Measurements from ENCODE around the gene C22orf23.

The C22orf23 gene

DNA sequence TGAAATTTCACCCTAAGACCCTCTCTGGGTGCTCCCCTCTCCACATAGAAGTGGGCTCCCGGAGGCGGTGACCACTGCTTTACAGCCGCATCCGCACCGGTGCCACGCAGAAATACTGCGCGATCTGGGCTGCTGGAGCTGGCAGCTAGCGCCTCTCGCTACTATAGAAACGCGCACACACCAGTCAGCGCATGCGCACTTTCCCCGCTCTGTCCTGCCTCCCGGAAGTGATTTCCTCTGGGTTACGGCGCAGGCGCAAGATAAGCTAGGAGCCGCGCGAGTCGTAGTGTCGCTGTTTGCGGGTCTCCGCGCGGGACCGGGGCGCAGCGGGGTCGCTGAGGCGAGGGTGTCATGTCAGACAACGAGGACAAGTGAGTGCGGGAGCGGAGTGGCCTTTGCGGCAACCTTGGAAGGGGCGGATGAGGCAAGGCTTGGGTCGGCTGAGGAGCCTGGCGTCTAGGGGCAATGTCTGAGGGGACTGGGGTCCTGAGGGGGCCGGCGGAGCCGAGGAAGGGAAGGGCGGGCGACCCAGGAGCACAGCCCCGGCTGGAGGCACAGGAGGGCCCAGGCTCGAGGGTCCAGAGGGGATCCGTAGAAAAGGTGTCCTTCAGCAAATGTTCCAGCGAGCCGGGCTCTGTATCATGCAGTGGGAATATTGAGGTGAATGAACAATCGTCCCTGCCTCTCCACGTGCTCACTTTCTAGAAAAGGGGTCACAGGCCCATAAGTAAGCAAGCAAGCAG lies at the start of gene C22orf23, which contains the start of gene POLR2F:
Gene C22orf23 (minus strand): TSS at position 165 of the 743 bp plus-strand sequence. CDS start 452 bp downstream, outside the sequence.
Gene POLR2F (plus strand): TSS at position 263 of the 743 bp plus-strand sequence. CDS start 89 bp downstream, at position 352.
- peak; percentile 91 for DNase-seq (ENCODE audit: low read depth)

DNA sequence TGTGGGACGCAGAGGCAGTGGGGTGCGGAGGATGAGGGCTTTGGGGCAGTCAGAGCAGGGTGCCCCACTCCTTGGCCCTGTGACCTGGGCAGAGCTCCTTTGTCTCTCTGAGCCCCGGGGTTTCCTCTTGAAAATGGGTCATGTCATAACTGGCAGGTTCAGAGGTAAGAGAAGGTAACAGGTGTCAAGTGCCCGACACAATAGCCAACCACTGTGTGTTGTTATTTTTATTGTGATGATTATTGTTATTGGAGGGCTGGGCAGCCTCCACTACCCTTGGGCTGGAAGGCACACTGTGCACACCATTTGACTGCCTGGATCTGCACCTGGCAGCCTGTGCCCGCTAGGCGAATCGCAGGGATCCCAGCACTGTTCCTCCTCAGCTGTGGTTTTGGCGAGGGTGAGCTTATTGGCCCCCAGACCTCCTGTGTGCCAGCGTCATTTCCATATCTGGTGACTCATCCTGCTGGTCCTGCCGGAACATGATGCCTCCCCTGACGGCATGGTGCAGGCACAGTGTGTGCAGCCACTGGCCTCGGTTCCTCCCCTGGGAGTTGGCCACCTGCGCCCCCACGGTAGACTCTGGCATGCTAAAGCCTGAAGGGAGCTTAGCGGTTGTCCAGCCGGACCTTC lies 46.4 kb upstream of the C22orf23 start:
- no peak for DNase-seq (ENCODE audit: low read depth)

DNA sequence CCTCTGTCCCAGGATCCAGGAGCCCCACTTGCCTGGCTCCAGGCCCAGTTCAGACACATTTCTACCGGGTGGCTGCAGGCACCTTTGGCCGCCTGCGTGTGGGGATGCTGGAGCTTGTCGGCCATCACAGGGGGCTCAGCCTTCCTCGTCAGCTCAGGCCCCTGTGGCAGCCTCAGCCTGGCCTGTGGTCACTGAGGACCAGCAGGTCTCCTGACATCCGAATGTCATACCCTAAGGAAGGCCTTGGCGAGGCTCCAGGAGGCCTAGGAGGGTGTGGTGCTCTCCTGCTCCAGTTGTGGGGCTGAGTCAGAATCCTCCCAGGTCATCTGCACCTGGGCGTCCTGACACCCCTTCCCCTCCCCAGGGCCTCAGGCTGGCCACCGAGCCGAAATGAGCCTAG lies 45.8 kb upstream of the C22orf23 start:
- no peak for DNase-seq (ENCODE audit: low read depth)

DNA sequence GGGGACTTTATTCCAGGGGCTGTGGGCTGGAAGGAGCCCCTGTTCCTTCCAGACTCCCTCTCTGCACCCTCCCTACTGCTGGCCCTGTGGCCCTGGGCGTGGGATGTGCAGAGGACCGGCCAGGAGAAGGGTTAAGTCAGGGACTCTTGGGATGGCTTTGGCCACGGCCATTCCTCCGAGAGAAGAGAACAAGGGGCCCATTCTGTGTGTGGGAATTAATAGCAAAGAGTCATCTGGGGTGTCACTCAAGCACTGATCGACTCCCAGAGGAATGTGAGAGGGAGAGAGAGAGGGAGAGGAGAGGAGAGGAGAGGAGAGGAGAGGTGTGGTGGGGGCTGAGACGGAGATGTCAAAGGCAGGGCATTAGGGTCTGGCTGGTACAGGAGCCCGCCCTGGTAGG lies 45.1 kb upstream of the C22orf23 start:
- DNase-seq (ENCODE audit: low read depth): no peak

DNA sequence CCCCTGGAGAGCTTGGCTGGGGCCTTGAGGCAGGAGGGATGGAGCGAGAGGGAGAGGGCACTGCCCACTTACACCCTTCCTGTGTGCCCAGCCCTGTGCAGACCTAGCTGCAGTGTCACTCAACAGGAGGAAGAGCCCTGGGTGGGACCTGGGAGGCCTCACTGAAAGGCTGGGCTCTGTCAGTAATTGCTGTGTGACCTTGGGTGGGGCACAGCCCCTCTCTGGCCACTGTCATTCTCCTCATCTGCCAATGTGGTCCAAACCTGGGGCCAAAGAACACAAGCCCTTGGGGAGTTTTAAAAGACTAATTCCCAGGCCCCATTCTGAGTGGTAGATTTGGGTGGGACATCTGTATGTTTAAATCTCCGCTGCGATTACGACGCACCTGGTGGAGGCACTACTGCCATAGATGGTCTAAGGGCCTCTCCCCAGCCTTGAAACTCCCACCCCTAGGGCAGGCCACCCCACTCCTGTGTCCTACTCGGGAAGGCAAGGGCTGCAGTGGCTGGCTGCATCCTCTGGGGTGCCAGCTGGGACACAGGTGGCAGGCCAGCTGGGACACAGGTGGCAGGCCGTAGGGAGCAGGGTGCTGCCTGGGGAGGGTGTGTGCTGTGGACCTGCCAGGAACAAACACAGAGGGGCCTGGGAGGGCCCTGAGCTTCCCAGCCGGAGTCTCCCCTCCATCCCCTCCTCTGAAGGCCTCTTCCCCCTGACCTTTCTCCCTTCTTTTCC lies 43.3 kb upstream of the C22orf23 start:
- DNase-seq (ENCODE audit: low read depth): no peak

DNA sequence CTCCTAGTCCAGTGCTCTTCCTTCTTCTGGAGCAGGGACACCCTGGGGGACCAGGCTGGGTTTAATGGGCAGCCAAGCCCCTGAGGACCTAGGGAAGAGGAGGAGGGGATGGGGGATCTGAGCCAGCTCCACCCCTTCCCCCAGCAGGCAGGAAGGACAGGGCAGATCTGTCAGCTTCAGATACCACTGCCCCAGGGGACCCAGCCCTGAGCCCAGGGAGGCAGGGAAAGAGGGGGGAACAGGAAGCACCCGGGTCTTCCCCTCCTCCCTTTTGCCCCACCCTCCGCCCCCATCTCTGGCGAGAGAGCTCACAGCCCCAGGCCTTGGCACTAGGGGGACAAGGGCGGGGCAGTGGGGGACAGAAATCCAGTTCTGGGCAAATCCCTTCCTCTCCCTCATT lies 42.7 kb upstream of the C22orf23 start:
- DNase-seq (ENCODE audit: low read depth): no peak

DNA sequence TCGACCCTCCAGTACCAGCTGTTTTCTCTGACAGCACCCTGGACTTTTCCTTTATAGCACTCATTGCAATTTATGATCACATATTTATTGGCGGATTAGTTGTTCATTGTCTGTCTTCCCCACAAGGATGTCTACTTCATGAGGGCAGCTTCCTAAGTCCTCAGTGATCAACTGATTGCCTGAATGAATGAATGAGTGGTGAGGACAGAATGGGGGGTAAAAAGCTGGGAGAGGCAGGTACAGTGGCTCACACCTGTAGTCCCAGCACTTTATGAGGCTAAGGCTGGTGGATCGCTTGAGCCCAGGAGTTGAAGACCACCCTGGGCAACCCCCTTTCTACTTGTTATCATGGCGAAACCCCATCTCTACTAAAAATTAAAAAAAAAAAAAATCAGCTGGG lies 42.1 kb upstream of the C22orf23 start:
- no peak for DNase-seq (ENCODE audit: low read depth)

DNA sequence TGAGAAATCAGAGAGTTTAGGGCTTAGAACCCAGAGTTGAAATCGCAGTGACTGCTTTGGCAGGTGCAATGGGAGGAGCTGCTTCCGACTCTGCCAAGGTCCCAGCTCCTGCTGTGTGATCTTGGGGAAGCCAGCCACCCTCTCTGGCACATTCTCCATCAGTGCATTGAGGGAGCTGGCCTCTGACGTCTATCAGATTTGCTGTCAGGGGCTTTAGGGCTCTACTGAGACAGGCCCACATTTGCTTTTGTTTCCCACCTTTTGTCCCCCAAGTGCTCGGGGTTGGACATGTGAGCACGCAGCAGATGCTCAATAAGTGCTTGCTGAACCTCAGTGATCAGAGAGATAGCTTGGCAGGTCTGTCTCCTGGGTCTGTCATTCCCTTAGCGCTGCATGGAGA lies 41.6 kb upstream of the C22orf23 start:
- DNase-seq (ENCODE audit: low read depth): no peak

DNA sequence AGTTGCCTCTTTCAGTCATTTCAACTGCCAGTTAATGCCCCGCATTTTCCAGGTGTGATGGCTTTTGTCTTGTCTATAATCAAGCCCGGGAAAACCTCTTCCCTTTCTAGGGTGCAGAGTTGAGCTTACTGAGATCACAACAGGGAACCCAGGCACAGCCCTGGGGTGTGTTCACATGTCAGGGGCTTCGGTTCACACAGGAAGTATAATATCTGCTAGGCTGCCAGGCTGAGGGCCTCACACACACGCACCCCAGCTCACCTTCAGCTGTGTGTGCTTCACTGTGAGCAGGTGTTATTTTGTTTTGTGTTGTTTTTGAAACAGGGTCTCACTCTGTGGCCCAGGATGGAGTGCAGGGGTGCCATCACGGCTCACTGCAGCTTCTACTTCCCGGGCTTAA lies 40.6 kb upstream of the C22orf23 start:
- no peak for DNase-seq (ENCODE audit: low read depth)

DNA sequence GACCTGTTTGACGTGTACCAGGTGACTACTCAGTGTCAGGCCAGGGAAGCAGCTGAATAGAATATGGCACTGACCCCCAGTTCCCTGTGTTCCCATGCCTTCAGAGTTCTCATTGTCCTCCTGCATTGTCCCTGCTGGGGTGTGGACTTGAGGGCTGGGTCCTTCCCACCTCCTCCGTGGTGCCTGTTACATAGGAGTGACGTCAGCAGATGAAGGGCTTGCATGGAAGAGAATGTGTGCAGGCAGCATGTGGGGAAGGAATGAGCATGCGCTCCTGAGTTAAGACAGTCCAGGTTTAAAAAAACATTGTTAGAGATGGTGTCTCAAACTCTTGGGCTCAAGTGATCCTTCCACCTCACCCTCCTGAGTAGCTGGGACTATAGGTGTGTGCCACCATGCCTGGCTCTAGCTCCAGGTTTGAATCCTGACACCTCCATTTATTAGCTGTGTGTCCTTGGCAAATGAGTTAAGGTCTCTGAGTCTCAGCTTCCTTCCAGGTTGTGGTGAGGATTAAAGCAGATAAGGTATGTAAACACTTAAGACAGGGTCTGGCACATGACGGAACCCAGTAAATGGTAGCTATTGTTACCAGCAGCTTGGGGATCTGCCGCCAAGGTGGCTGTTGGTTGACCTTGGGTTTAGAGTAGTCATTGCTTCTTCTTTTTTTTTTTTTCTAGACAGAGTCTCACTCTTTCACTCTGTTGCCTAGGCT lies 38.5 kb upstream of the C22orf23 start:
- DNase-seq (ENCODE audit: low read depth): no peak

DNA sequence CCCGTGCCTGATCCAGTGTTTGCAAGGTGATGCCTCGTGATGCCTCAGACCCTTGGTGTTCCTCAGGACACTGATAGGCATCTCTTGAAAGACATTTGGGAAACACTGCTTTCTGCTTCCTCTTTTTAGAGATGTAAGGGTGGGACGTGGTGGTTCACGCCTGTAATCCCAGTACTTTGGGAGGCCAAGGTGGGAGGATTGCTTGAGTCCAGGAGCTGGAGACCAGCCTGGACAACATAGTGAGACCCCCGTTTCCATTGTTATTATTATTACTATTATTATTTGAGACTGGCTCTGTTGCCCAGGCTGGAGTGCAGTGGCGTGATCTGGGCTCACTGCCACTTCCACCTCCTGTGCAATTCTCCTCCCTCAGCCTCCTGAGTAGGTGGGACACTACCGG lies 37.5 kb upstream of the C22orf23 start:
- DNase-seq (ENCODE audit: low read depth): no peak

DNA sequence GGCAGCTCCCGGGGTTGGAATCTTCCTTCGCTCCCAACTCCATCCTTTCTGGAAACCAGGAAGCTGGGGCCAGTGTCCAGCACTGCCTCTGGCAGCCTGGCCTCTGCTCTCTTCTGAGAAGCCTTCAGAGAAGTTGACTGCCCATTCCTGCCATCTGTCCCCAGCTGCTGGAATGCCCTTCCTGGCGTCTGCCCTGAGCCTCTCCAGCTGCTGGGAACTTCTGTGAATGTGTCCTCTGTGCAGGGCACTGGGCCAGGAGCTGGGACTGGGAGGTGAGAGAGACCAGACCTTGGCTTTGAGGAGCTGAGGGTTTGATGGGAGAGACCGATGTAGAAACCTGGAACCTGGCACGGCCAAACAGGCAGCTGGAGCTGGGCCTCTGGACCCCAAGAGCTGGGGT lies 36.9 kb upstream of the C22orf23 start:
- DNase-seq (ENCODE audit: low read depth): no peak

DNA sequence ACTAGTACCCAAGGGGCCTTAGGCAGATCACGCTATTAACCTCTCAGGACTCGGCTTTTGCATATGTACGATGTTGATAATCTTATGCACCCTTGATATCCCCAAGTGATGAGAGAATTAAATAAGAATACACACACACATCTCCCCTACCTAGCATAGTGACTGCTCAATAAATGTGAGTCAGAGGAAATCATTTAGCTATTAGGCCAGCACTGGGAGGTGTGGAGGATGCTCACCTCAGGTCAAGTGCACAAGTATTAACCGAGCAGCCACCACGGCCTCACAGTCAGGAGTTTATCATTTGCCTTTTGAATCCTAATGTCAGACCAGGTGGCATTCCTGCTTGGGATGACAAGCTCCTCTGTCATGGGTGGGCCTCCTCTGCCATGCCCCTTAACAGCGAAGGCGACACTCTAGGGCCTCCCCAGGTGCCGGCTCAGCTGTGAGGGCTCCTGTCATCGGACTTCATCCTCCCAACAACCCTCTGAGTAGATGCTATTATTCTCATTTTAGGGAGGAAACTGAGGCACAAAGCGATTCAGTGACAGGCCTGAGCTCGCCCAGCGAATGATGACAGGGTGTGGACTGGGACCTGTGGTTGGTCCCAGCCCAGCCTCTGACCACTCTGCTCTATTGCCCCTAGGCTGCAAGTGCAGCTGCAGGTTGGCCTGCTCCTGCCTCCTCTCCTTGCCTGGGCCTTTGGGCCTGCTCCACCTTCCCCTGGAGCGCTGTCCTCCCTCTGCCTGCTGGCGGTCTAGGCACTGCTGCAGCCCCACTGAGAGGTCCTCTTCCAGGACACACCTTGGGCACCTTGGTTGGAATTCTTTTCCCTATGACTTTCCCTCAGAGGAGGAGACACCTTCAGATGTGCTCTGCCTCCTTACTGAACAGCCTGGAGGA lies 36.0 kb upstream of the C22orf23 start:
- DNase-seq (ENCODE audit: low read depth): no peak

DNA sequence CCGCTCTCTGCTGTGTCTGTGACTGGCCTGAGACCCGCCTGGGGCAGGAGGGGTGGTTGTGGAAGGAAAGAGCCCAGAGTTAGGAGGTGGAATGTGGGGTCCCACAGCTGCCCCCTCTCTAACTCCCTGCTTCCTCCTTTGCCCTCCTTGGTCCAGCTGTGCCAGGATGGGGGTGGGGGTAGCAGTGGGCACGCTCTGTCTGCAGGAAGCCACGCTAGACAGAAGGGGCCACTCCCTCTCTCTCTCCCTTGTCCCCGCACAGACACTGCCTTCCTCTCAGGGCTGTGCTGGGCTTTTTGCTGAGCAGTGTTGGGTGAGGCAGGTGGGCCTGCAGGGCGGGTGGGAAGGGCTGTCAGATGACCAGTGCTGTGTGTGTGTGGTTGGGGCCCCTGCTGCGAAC lies 33.0 kb upstream of the C22orf23 start:
- no peak for DNase-seq (ENCODE audit: low read depth)

DNA sequence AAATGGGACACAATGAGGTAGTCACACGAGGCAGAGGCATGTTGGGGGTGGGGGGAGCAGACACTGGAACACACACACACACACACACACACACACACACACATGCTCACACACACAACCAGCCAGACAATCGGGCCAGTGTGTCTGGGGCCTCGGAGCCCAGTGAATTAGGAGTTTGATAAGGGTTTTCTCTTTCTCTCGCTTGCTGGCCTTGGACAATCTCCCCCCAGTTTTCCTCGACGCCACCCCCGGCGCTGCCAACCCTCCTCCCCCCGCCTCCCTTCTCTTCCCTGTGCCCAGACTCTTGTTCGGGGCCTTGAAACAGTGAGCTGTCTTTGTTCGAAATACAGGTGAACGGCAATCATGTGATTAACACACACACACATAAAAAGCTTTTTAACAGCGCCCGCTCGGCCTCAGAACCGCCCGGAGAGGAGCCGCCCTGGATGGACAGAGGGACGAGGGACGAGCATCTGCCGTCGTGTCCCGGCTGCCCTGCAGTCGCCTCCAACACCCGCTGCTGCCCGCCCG lies 32.4 kb upstream of the C22orf23 start:
- no peak for DNase-seq (ENCODE audit: low read depth)

DNA sequence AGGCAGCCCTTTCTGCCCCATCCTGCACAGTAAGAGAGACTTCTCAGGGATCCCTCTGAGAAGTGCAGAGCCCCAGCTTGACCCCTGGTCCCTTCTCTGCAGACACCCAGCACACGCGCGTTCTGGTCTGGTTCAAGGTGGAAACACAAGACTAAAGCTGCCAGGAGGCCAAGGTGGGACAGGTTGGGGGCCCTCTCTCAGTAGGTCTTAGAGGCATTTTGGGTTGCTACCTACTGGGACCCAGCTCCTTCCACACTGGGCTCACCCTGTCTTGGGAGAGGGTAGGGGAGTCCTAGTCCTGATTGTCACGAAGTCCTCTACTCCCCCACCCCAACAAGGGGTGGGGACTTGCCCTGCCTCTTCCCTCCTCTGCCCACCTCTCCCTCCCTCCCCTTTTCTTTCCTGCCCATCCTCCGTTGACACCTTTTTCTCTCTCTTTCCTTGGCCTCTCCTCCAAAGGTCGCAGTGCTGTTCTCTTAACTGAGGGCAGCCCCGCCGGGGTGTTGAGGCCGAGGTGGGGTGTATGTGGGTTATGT lies 31.7 kb upstream of the C22orf23 start:
- no peak for DNase-seq (ENCODE audit: low read depth)

DNA sequence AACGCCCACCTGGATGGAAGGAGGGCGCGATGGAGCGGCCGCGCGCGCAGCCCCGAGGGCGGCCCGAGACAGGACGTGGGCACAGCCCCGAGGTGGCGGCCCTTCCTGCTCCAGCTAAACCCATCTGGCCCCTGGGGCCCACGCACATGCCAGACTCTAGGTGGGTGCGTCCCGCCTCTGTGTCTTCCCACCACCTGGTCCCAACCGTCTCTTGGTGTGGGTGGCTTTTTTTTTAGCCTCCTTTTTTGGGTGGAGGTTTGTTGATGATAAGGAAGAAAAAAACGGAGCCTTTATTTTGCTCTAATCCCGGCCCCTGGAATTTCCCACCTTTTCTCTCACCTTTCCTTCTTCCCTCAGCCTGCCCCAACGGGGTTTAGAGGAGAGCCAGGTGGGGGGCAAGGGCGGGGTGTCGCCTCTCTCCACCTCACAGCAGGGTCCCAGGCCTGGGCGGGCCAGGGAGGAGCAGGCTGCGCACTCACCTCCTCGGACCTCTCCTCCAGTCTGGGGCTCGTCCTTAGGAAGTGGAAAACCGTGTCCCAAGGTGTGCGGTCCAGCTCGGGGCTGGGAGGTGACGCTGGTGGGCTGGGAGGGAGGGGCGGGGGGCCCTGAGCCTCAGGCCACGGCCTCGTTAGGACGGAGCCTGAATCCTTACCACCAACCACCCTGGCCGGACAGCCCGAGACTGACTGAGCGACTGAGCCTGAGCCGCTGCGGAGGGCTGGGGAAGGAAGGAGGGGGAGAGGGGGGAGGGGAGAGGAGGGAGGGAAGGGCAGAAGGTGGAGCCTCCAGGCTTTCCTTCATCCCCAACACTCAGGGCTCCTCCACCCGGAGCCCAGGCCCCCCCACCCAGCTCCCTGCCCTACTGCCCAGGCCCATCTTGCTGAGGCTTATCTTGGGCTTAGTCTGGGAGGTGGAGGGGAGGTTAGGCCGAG lies 30.7 kb upstream of the C22orf23 start, which contains the start of gene SOX10:
Gene SOX10 (minus strand): TSS at position 696 of the 932 bp plus-strand sequence. CDS start 771 bp downstream, outside the sequence.
- no peak for DNase-seq (ENCODE audit: low read depth)

DNA sequence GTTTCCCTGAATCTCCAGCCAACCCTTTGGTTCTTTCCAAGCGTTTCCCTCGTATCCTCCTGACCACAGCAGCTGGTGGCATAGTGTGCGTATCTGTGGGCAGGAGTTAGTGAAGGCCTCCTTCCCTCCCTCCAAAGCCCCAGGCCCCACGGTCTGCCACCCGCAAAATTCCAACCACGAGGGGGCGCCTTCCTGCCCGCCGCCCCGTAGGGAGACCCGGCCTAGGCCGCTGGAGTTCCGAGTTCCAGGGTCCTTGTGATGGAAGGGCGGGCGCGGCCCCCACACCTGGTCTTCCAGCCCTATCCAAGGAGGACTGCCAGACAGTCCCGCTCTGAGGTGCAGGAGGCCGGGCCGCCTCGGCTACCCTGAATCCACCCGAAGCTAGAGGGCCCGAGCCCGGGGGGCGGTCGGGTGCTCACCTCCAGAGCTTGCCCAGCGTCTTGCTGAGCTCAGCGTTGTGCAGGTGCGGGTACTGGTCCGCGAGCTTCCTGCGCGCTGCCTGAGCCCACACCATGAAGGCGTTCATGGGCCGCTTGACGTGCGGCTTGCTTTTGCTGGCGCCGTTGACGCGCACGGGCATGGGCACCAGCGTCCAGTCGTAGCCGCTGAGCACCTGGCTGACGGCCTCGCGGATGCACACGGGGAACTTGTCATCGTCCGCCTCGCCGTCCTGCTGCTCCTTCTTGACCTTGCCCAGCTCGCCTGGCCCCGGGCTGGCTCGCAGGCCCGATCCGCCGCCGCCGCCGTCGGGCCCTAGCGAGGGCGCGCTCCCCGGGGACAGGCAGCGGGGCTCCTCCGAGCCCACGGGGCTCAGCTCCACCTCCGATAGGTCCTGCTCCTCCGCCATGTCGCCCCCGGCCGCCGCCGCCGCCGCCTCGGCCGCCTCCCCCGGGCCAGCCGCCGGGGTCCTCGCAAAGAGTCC lies 29.8 kb upstream of the C22orf23 start:
- DNase-seq (ENCODE audit: low read depth): no peak
